IMR-90 (cell line): ENCODE measurements around the gene MTF2. TPM values are rescaled to one million over a fixed set of nuclear protein-coding genes. Genes with fewer than 3 reads are reported as not detected.

Experiments
- ATAC-seq: fragments of 200-7000 bp; cut with Tn5 transposase; 2 replicates; pipeline ENCODE4 v1.9.1; 2020; ENCODE audit warnings: low read depth, mild to moderate bottlenecking, moderate library complexity
- BruUV-seq: library from RNA; stranded (reverse); fragments of 400-500 nt; replicated peaks from 2 replicates; lab custom pipeline; 2021; lab: Mats Ljungman, UMichigan
- CTCF ChIA-PET: fragments of 300-600 bp; formaldehyde crosslinking; extraction: SDS; loops from one replicate; lab custom pipeline; 2021; ENCODE audit warnings: antibody characterized with exemption; lab: Yijun Ruan, JAX
- POLR2A ChIA-PET: fragments of 300-600 bp; sonication (Branson Sonifier 250); formaldehyde crosslinking; loops from one replicate; lab custom pipeline; 2022; ENCODE audit warnings: antibody characterized with exemption; ENCODE audit not compliant: unreplicated experiment; lab: Charles Lee
- DNase-seq: peaks from one replicate; pipeline ENCODE4 v3.0.0; 2013
- H2AFZ ChIP-seq: replicated peaks from 2 replicates; pipeline ENCODE3; 2013; ENCODE audit warnings: low read length, mild to moderate bottlenecking; ENCODE audit not compliant: poor library complexity
- H2AK5ac ChIP-seq: 2 replicates; pipeline ENCODE4 v1.6.1; 2013; ENCODE audit warnings: low read depth, low read length, inconsistent platforms
- H2AK9ac ChIP-seq: replicated peaks from 2 replicates; pipeline ENCODE3; 2013; ENCODE audit warnings: mild to moderate bottlenecking, low read depth, low read length, moderate library complexity; ENCODE audit not compliant: poor library complexity
- H2BK120ac ChIP-seq: 2 replicates; pipeline ENCODE4 v1.6.1; 2013; ENCODE audit warnings: low read depth, low read length, inconsistent platforms
- H2BK15ac ChIP-seq: 3 replicates; pipeline ENCODE4 v1.6.1; 2013; ENCODE audit warnings: low read depth, low read length, inconsistent platforms
- H2BK20ac ChIP-seq: 2 replicates; pipeline ENCODE4 v1.6.1; 2013; ENCODE audit warnings: low read depth, mild to moderate bottlenecking, inconsistent platforms, low read length, moderate library complexity
- H2BK5ac ChIP-seq: 2 replicates; pipeline ENCODE4 v1.6.1; 2013; ENCODE audit warnings: mild to moderate bottlenecking, low read depth, low read length, inconsistent platforms; ENCODE audit not compliant: poor library complexity, severe bottlenecking
- H3K14ac ChIP-seq: replicated peaks from 2 replicates; pipeline ENCODE4 v1.6.1; 2013; ENCODE audit warnings: low read depth, low read length, inconsistent platforms
- H3K18ac ChIP-seq: 2 replicates; pipeline ENCODE4 v1.6.1; 2013; ENCODE audit warnings: low read depth, low read length, control low read depth
- H3K23ac ChIP-seq: 2 replicates; pipeline ENCODE4 v1.6.1; 2013; ENCODE audit warnings: low read depth, low read length, inconsistent platforms
- H3K27ac ChIP-seq: 2 replicates; pipeline ENCODE4 v1.5.1; 2013; ENCODE audit warnings: mild to moderate bottlenecking, control low read depth, low read length; ENCODE audit not compliant: insufficient read depth
- H3K27me3 ChIP-seq: 2 replicates; pipeline ENCODE4 v1.6.1; 2013; ENCODE audit warnings: low read length; ENCODE audit not compliant: control insufficient read depth, insufficient read depth
- H3K36me3 ChIP-seq: 2 replicates; pipeline ENCODE4 v1.6.1; 2013; ENCODE audit warnings: low read length, mixed read lengths; ENCODE audit not compliant: control insufficient read depth, insufficient read depth
- H3K4ac ChIP-seq: 2 replicates; pipeline ENCODE4 v1.6.1; 2013; ENCODE audit warnings: low read depth, low read length, inconsistent platforms
- H3K4me1 ChIP-seq: 2 replicates; pipeline ENCODE4 v1.6.1; 2013; ENCODE audit warnings: low read length, mixed read lengths; ENCODE audit not compliant: control insufficient read depth, insufficient read depth
- H3K4me2 ChIP-seq: 2 replicates; pipeline ENCODE4 v1.6.1; 2013; ENCODE audit warnings: low read depth, mild to moderate bottlenecking, control low read depth, low read length, moderate library complexity
- H3K4me3 ChIP-seq: 2 replicates; pipeline ENCODE4 v1.5.1; 2013; ENCODE audit warnings: low read depth, mild to moderate bottlenecking, control low read depth, low read length, moderate library complexity; ENCODE audit not compliant: insufficient read depth
- H3K56ac ChIP-seq: 2 replicates; pipeline ENCODE4 v1.6.1; 2013; ENCODE audit warnings: low read length, inconsistent platforms; ENCODE audit not compliant: insufficient read depth; ENCODE audit errors: extremely low read depth
- H3K79me1 ChIP-seq, 2 experiments: 2 replicates each; pipeline ENCODE4 v1.6.1; 2013; ENCODE audit warnings: low read length in 2 of 2, inconsistent platforms in 1 of 2, low read depth in 1 of 2
- H3K9ac ChIP-seq: 2 replicates; pipeline ENCODE4 v1.6.1; 2013; ENCODE audit warnings: low read depth, low read length, control low read depth
- H3K9me1 ChIP-seq: 2 replicates; pipeline ENCODE4 v1.6.1; 2013; ENCODE audit warnings: low read length, inconsistent platforms; ENCODE audit not compliant: insufficient read depth
- H3K9me3 ChIP-seq: 2 replicates; pipeline ENCODE4 v1.6.1; 2013; ENCODE audit warnings: low read length; ENCODE audit not compliant: control insufficient read depth, insufficient read depth
- H4K20me1 ChIP-seq: 2 replicates; pipeline ENCODE4 v1.6.1; 2013; ENCODE audit warnings: low read length, inconsistent platforms; ENCODE audit not compliant: insufficient read depth
- H4K5ac ChIP-seq: 2 replicates; pipeline ENCODE4 v1.6.1; 2013; ENCODE audit warnings: mild to moderate bottlenecking, low read depth, low read length, control low read depth
- H4K8ac ChIP-seq, 2 experiments: 2 replicates each; pipeline ENCODE4 v1.6.1; 2013; ENCODE audit warnings: low read depth in 2 of 2, low read length in 2 of 2, control low read depth in 1 of 2, inconsistent platforms in 1 of 2
- H4K91ac ChIP-seq: 2 replicates; pipeline ENCODE4 v1.6.1; 2013; ENCODE audit warnings: low read depth, low read length, inconsistent platforms; ENCODE audit not compliant: insufficient read depth
- BHLHE40 ChIP-seq: fragments of 150-350 bp; IDR thresholded peaks from 2 replicates; pipeline ENCODE4 v1.6.1; 2016; ENCODE audit warnings: mild to moderate bottlenecking, low read depth, low read length
- CEBPB ChIP-seq: IDR thresholded peaks from 2 replicates; pipeline ENCODE4 v1.6.1; 2012; ENCODE audit warnings: low read depth, low read length, improper control_type of control experiment
- CHD1 ChIP-seq: IDR thresholded peaks from 2 replicates; pipeline ENCODE4 v1.6.1; 2012; ENCODE audit warnings: low read depth, low read length, improper control_type of control experiment
- FOS ChIP-seq: fragments of 150-350 bp; IDR thresholded peaks from 2 replicates; pipeline ENCODE4 v1.6.1; 2016; ENCODE audit warnings: low read depth, low read length
- MAFK ChIP-seq: IDR thresholded peaks from 2 replicates; pipeline ENCODE4 v1.6.1; 2012; ENCODE audit warnings: low read depth, low read length, improper control_type of control experiment
- MAZ ChIP-seq: IDR thresholded peaks from 2 replicates; pipeline ENCODE4 v1.6.1; 2012; ENCODE audit warnings: low read depth, mild to moderate bottlenecking, low read length, improper control_type of control experiment, moderate library complexity, borderline replicate concordance
- MXI1 ChIP-seq: IDR thresholded peaks from 2 replicates; pipeline ENCODE4 v1.6.1; 2012; ENCODE audit warnings: low read depth, mild to moderate bottlenecking, low read length, moderate library complexity, borderline replicate concordance
- NFE2L2 ChIP-seq: fragments of 150-350 bp; IDR thresholded peaks from 2 replicates; pipeline ENCODE4 v1.6.1; 2016; ENCODE audit warnings: low read depth, mild to moderate bottlenecking, low read length
- RAD21 ChIP-seq: IDR thresholded peaks from 2 replicates; pipeline ENCODE4 v1.6.1; 2012; ENCODE audit warnings: low read length, improper control_type of control experiment
- RCOR1 ChIP-seq: IDR thresholded peaks from 2 replicates; pipeline ENCODE4 v1.6.1; 2012; ENCODE audit warnings: mild to moderate bottlenecking, low read length, improper control_type of control experiment; ENCODE audit not compliant: insufficient replicate concordance
- RFX5 ChIP-seq: IDR thresholded peaks from 2 replicates; pipeline ENCODE4 v1.8.0; 2012; ENCODE audit warnings: low read depth, mild to moderate bottlenecking, low read length, moderate library complexity
- SMC3 ChIP-seq: fragments of 150-350 bp; IDR thresholded peaks from 2 replicates; pipeline ENCODE4 v1.6.1; 2016; ENCODE audit warnings: low read depth, mild to moderate bottlenecking, antibody characterized with exemption, low read length, moderate library complexity
- WGBS, 2 experiments: methylation state at CpG; one replicate each; pipeline versions ENCODE4 v1.1.5 to v1.1.7; 2013; ENCODE audit warnings: missing lambda C conversion rate in 2 of 2; ENCODE audit not compliant: insufficient read length in 1 of 2; ENCODE audit errors: extremely low coverage in 2 of 2; 5-methylcytosine and 5-hydroxymethylcytosine counted together
- dilution Hi-C: fragments of 300-500 bp; cut with HindIII; formaldehyde crosslinking; loops from one replicate; pipeline ENCODE4 v1.14.3; 2018; ENCODE audit warnings: low sequenced_read_pairs; ENCODE audit not compliant: unreplicated experiment
- in situ Hi-C: fragments of 300-500 bp; cut with MboI; formaldehyde crosslinking; loops from 3 replicates; pipeline ENCODE4 v1.14.3; 2019; ENCODE audit warnings: low sequenced_read_pairs, inconsistent platforms, mixed read lengths
- intact Hi-C: fragments of 100-400 bp; cut with micrococcal nuclease; formaldehyde crosslinking; loops from 2 replicates; pipeline ENCODE4 v1.10.0; 2022
- polyA plus RNA-seq, 3 experiments: library from polyadenylated mRNA; depleted of rRNA; stranded (reverse); fragments of >200 nt; gene quantifications; 2 replicates each; pipeline ENCODE4 v1.2.3, GENCODE V29; 2012; ENCODE audit warnings: low replicate concordance in 1 of 3
- total RNA-seq: library from RNA; depleted of rRNA; stranded (reverse); fragments of >200 nt; gene quantifications from 2 replicates; pipeline ENCODE4 v1.2.3, GENCODE V29; 2012
- TF ChIP-seq, protein P1 (sequence below): conservative IDR thresholded peaks from 2 replicates; pipeline ENCODE4 v1.5.1; 2012; ENCODE audit warnings: mild to moderate bottlenecking, low read depth, low read length, improper control_type of control experiment
- TF ChIP-seq, protein P2 (sequence below): fragments of 150-350 bp; IDR thresholded peaks from 2 replicates; pipeline ENCODE4 v1.6.1; 2016; ENCODE audit warnings: low read depth, mild to moderate bottlenecking, low read length, moderate library complexity, borderline replicate concordance

Gene MTF2
- total and polyA plus RNA-seq, 2 of the 4 experiments (the other 2 are of a cell fraction): 10.6 to 39.8 TPM

DNA sequence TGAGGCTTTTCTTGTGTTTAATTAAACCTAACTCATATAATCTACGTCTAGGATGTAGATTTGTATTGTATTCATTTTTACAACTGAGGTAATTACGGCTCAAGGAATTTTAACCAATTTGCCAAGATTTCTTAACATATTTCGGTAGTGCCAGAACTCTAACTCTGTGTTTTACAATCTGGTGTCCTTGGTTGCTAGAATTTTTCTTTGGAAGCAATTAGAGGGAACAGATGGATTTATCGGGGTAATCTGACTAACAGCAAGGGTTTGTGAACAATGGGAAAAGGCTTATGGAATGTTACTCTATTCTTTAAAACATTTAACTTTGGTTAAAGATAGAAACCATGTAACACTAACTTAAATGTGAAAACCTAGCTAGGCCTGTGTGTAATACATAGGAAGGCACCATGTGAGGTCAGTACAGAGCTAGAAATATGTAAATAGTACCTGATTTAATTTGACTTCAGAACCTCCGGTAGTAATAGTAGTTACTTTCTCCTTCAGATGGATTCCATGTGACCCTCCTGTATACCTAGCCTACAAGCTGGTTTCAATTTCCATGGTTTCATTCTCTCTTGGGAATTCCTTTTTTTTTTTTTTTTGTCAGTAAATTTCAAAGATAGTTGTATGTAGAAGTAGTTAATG lies 1.2 kb downstream of the MTF2 start:
- no peak overlapping the region for H4K91ac ChIP-seq
- peak overlapping the region; percentile 99 for H3K4me2 ChIP-seq
- no peaks in the 10 kb centered on the region for H3K27me3 ChIP-seq
- H4K20me1 ChIP-seq: peaks cover 13% of the 10 kb centered on the region
- no TSS peak for BruUV-seq
- H3K9me1 ChIP-seq: no peaks in the 10 kb centered on the region
- intact Hi-C loops: loop anchor here (2.0 kb wide), 1 partner anchor 224 kb away; no protein-coding TSS in a partner anchor
- no peak overlapping the region for H4K8ac ChIP-seq
- DNase-seq (peak; percentile 83), ATAC-seq (peak; percentile 42)
- peak overlapping the region; percentile 82 for H3K9ac ChIP-seq
- in situ Hi-C loops: no loop called here
- H2AFZ ChIP-seq: no peak overlapping the region
- H3K4me3 ChIP-seq: peak overlapping the region; percentile 78
- peaks cover 0 to 29% of the 10 kb centered on the region in 2 experiments; a peak in 2 of 4 replicates for H3K79me1 ChIP-seq
- H3K14ac ChIP-seq: no peak overlapping the region
- no CpG with 5 or more reads among the region's 5 CpGs for WGBS, 2 experiments
- H2BK15ac ChIP-seq: no peak overlapping the region
- H3K56ac ChIP-seq: peak overlapping the region; percentile 33; the same call in 1 of the 2 replicates
- H2BK20ac ChIP-seq: no peak overlapping the region
- H3K18ac ChIP-seq: no peak overlapping the region
- CTCF ChIA-PET: interaction anchor here (0.5 to 1.7 kb wide), 5 partner anchors 13 to 51 kb away, joined by 3 to 6 read pairs (median 3); no protein-coding TSS in a partner anchor
- peak overlapping the region; percentile 80 for H2BK5ac ChIP-seq
- no peaks in the 10 kb centered on the region for H3K9me3 ChIP-seq
- dilution Hi-C loops: no loop called here
- H2AK5ac ChIP-seq: no peak overlapping the region
- peak overlapping the region; percentile 77; the same call in 1 of the 2 replicates for H3K27ac ChIP-seq
- H2BK120ac ChIP-seq: no peak overlapping the region
- H3K36me3 ChIP-seq: no peaks in the 10 kb centered on the region
- POLR2A ChIA-PET: interaction anchor here (0.6 to 1.0 kb wide), 2 partner anchors 50 to 98 kb away, joined by 4 to 9 read pairs; no protein-coding TSS in a partner anchor
- no peaks in the 10 kb centered on the region for H3K4me1 ChIP-seq
- H2AK9ac ChIP-seq: no peak overlapping the region
- no peak overlapping the region for H3K4ac ChIP-seq
- H3K23ac ChIP-seq: no peak overlapping the region
- no peak overlapping the region for H4K5ac ChIP-seq
- no peak for TF ChIP-seq MAFK
- peak; percentile 38; the same call in 1 of the 2 replicates for TF ChIP-seq SMC3
- no peak for TF ChIP-seq CHD1
- TF ChIP-seq RFX5: no peak
- TF ChIP-seq FOS: no peak
- TF ChIP-seq, protein P1, sequence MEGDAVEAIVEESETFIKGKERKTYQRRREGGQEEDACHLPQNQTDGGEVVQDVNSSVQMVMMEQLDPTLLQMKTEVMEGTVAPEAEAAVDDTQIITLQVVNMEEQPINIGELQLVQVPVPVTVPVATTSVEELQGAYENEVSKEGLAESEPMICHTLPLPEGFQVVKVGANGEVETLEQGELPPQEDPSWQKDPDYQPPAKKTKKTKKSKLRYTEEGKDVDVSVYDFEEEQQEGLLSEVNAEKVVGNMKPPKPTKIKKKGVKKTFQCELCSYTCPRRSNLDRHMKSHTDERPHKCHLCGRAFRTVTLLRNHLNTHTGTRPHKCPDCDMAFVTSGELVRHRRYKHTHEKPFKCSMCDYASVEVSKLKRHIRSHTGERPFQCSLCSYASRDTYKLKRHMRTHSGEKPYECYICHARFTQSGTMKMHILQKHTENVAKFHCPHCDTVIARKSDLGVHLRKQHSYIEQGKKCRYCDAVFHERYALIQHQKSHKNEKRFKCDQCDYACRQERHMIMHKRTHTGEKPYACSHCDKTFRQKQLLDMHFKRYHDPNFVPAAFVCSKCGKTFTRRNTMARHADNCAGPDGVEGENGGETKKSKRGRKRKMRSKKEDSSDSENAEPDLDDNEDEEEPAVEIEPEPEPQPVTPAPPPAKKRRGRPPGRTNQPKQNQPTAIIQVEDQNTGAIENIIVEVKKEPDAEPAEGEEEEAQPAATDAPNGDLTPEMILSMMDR: peak; percentile 62
- no peak for TF ChIP-seq NFE2L2
- TF ChIP-seq, protein P2, sequence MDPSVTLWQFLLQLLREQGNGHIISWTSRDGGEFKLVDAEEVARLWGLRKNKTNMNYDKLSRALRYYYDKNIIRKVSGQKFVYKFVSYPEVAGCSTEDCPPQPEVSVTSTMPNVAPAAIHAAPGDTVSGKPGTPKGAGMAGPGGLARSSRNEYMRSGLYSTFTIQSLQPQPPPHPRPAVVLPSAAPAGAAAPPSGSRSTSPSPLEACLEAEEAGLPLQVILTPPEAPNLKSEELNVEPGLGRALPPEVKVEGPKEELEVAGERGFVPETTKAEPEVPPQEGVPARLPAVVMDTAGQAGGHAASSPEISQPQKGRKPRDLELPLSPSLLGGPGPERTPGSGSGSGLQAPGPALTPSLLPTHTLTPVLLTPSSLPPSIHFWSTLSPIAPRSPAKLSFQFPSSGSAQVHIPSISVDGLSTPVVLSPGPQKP: no peak
- peak; percentile 52 for TF ChIP-seq RAD21
- TF ChIP-seq CEBPB: no peak
- 0 out of 2 replicates have a peak, but pooled peaks have one; percentile 17 for TF ChIP-seq MXI1
- no peak for TF ChIP-seq BHLHE40
- TF ChIP-seq MAZ: no peak
- no peak for TF ChIP-seq RCOR1
